ENCODE results near the gene CD63.

Gene CD63

GRCh38 chr12:55703901-55704761 is 24.7 kb downstream of the CD63 start:
- no peak for DNase-seq

GRCh38 chr12:55703288-55703687 is 25.5 kb downstream of the CD63 start:
- DNase-seq, result no peak

DNA sequence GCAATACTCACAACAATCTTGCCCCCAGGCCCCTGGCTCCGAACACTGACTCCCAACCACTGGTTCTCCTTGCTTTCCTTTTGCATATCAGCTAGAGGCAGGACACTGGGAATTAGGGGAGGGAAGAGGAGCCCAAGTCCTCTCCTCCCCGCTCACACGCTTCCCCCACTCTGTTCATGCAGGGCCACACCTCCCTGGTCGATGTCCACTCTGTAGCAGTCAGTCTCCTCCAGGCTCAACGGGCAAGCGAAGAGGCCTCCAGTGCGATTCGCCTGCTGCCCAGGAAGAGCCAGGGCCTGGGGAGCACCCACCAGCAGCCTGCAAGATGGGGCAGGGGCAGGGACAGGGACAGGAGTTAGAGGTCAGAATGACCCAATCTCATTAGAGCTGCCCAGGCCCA is 25.9 kb downstream of the CD63 start:
- no peak for DNase-seq

- DNase-seq, result no peak
Measured at GRCh38 chr12:55700255-55701018, 28.4 kb downstream of the CD63 start.

GRCh38 chr12:55699471-55700055 is 29.2 kb downstream of the CD63 start:
- no peak for DNase-seq

DNA sequence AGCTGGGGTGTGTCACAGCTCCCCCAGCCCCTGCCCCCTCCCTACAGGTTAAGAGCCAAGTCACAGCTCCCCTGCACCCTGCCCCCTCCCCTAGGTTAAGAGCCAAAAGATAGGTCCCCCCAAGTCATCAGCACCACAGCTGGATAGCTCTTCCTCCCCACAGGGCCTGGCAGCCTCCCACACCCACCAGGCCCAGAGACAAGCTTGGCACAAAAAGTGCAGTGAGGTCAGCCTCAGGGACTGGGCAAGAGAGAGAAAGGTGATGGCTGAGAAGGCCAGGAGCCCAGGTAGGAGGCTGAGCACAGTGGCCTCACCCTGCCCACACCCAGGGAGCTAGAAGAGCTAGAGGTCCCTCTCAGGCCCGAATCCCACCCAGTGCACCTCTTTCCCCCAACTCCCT is 29.8 kb downstream of the CD63 start:
- DNase-seq, result no peak

- DNase-seq, result no peak
Measured at GRCh38 chr12:55698241-55698955, 30.4 kb downstream of the CD63 start.

DNA sequence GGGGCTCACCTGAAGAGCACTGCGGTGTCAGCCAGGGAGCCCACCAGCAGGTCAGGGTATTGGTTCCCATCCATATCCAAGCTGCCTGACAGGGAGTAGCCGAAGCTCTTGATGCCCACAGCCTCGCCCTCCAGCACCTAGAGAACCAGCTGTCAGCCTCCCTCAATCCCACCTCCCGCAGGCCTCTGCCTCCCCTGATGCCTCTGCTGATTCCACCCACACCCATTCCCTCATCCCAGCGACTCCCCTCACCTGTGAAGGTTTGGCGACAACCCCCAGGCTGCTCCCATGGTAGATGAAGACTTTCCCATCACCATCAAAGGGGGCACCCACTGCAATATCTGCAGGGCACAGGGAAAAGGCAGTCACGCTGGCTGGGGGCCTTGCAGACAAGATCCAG is 31.1 kb downstream of the CD63 start:
- no peak for DNase-seq

DNA sequence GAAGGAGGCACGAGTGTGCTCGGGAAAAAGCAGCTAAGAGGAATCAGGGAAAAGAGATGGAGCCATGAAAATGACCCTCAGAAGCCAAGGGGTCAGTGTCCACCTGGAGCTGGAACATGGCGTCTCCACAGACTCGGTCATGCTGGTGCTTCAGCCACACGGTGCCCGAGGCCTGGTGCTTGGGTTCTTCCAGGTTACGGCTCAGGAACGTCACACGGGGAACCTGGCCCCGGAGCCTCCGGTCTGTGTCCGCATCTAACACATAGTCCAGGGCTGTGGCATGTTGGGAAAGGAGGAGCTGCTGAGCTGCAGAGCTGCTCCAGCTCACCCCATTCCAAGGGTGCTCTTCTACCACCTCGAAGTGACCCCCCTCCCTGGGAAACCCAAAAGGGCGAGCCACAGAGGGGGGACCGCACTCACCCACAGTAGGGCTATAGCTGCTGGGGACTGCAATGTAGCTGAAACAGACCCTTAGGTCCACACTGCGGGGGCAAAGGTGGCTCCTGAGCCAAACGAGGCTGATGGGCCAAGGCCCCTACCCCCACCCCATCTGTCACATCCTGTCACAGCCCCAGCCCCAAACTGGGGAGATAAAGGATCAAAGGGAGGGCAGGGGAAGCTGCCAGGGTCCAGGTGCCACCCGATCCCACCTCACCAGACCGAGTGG is 31.9 kb downstream of the CD63 start:
- DNase-seq, result no peak

DNA sequence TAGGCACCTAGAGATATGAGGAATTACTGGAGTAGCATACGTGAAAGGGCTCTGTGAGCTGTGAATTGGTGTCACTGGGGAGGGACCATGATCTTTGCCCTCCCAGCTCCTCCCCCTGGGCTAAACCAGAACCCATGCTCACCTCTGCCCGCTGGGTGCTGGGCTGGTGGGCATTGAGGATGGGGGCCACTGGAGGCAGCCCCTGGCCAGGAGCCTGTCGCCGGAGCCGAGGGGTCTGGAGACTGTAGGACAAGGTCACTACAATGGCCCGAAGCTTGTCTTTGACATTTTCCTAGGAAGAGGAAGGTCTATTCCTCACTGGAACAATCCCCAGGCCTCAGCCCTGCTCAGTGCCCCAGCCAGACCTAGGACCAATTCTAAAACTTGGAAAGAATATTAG is 32.7 kb downstream of the CD63 start:
- no peak for DNase-seq

GRCh38 chr12:55695349-55695748 is 33.5 kb downstream of the CD63 start:
- DNase-seq, result no peak

GRCh38 chr12:55694651-55695050 is 34.2 kb downstream of the CD63 start:
- DNase-seq, result no peak

GRCh38 chr12:55694188-55694515 is 34.7 kb downstream of the CD63 start:
- DNase-seq, result no peak

GRCh38 chr12:55693323-55694187 is 35.3 kb downstream of the CD63 start:
- no peak for DNase-seq

- no peak for DNase-seq
Measured at GRCh38 chr12:55692631-55693322, 36.0 kb downstream of the CD63 start.

DNA sequence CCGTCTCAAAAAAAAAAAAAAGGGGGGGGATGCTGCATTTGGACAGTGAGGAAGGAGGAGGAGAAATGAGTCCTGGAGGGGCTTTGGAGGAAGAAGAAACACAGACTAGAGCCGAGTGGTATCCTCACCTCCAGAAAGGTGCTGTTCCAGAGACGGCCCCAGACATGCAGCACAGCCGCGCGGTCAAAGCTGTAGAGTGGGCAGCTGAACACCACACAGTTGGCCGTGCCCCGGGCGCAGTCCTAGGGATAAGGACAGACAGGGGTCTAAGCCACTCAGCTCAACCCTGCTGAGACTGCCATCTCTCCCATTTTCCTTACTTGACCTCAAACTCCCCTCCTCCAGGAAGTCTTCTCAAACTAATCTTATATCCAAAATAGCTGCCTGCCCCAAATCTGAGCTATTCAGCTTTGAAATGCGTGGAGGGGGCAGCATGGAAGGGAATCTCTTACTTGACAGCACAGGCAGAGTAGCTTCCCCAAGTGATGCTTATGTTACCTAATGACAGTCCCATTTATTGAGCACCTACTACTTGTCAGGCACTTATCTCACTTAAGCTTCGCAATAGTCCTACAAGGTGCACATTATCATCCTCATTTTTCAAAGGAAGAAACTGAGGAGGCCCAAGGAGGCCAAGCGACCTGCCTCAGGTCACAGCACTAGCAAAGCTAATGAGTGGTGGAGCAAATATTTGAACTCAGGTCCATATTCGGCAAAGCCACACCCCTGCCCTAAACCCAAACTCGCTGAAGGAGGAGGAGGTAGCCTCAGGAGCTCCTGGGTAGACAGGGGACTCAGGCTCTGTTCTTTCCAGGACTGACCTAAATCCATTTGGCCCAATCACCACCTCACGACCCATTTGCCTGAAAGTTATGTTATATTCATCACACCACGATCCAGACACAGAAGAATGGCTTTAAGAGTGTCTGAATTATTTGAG is 39.8 kb downstream of the CD63 start:
- DNase-seq, result no peak

DNA sequence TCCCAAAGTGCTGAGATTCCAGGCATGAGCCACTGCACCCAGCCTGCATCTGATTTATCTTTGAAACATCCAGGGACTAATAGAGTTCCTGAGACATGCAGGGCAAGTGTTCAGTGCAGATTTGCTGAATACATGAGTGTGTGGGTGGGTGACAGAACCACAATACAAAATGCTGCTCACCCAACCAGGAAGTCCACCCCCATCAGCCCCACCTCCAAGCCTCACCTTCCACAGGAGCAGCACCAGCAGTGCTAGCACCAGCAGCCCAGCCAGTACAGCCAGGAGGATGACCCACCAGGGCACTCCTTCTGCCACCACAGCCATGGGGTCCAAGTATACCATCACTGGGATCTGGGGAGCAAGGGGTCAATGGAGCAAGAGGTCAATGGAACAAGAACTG is 41.1 kb downstream of the CD63 start:
- no peak for DNase-seq

GRCh38 chr12:55686366-55687010 is 42.3 kb downstream of the CD63 start:
- no peak for DNase-seq

- no peak for DNase-seq
Measured at GRCh38 chr12:55685671-55686070, 43.1 kb downstream of the CD63 start.

All from inflammatory macrophage treated with lipopolysaccharide for 4 hours (primary cell).